ENCODE data around the gene PODXL.
A peak's percentile ranks its signal among the peaks of the same experiment; 100 is the strongest.

PODXL gene

DNA sequence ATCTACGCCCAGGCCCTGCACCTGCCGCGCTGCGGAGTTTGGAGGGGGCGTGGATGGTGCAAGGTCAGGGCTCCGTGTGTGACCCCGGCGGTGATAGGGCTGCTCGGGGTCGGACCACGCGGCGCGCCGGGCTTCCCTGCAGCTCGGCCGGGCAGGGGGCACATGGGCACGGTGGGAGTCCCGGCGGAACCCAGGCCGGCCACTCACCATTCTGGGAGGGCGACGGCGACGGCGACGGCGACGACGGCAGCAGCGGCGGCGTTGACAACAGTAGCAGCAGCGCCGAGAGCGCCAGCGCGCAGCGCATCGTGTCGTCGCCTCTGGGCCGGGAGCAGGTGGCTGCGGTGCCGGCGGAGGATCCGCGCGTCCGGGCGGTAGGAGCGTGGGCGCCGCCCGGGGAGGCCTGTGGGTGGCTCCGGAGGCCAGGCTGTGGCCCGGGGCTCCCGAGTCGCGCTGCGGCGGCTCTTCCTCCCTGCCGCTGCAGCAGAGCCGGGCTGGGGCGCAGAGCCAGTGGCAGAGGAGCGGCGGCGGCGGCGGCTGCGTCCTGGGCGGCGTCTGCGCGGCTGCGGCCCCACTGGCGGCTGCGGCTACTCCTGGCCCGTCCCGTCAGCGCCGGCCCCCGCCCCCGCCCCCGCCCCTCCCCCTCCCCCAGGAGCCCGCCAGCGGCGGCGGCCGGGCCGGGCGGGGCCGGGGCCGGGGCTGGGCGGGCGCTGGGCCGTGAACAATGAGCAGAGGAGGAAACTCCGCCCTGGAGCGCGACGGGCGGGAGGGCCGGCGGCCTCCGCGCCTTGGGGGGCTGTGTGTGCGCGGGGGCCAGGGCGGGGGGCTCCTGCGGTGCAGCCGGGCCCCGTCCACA is at the start of gene PODXL:
Gene PODXL, minus strand, starts transcription at position 576 of the 856 bp plus-strand sequence. Its CDS starts 269 bp downstream, at position 307.
- peak; percentile 74 for DNase-seq

- DNase-seq: no peak
These were observed 49.0 kb upstream of the PODXL start for GRCh38 chr7:131605280-131605878.

DNA sequence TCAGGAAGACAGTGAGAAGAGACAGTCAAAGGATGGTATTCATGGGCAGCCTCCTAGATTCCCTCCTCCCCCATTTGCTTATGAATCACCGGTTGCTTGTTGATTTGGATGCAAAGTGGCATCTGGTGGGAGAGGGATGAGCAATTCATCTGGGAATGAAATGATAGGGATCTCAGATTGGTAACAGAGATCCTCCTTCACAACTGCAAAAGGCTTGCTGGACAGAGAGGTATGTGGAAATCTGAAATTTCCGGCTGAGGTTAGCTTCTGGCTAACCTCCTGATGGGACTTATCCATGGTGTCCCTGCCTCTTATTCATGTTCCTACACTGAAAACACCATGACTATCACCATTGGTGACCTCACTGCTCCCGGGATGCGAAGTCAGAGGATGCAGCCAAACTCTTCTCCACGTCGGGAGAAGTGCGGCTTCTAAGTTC is 48.4 kb upstream of the PODXL start:
- no peak for DNase-seq

DNA sequence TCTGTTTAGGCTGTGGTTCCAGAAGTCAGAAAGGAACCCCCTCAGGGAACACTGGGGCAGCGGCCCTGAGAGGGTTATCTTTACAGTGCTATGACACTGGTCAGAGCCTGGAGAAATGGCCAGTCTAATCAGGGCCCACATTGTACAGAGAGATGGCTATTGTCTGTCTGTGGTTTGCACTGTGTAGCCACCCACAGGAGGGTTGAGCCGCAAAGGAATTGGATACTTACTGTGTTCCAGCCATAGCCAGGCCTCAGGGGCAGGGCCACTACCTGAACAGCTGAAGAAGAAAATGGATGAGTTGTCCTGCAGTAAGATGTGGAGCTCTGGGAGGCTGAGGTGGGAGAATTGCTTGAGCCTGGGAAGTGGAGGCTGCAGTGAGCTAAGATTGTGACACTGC is 47.5 kb upstream of the PODXL start:
- DNase-seq: no peak

DNA sequence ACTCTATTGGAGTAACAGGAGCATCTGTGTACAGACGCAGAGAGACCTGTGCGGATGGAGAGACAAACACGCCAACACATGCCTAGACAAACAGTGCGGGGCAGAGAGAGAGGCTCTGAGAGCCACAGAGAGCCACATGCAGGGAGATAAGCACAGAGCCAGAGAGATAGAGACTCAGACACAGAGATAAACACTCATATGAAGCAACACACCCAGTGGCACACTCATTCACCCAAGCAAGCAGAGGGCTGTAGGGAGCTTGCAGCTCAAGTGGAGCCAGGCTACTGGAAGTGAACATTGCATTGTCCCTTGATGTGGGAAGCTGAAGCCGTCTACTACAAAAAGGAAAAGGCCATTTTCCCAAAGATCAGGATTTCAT is 46.6 kb upstream of the PODXL start:
- DNase-seq: no peak

DNA sequence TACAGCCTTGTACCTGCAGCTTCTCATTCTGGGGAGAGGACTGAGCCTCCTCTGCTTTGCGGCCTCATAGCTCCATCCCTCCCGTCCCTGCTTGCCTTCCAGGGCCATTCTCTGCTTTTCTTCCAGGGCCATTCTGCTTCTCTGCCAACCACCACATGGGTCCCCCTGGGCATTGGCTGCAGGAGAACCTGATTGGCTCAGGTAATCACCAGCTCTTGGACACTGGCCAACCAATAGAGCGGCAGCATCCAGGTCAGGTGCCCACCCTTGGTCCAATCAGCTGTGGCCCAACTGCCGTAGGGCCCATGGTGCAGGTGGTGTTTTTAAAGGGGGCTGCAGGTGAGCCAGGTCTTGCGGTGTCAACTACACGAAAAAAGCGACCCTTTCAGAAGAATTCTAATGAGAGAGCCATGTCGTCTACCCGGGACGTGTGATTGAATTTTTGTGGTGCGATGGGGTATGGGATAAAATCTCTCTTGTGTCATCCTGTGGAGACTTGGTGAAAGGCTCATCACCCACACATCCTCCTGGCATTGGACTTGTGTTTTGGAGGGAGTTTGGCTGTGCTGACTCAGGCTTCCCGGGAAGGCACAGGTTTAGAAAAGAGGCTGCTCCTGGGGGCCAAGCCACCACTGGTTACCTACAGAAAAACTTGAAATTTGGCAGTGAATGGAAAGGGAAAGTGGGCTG is 46.0 kb upstream of the PODXL start:
- DNase-seq: no peak

GRCh38 chr7:131600085-131600881 is 43.9 kb upstream of the PODXL start:
- no peak for DNase-seq

DNA sequence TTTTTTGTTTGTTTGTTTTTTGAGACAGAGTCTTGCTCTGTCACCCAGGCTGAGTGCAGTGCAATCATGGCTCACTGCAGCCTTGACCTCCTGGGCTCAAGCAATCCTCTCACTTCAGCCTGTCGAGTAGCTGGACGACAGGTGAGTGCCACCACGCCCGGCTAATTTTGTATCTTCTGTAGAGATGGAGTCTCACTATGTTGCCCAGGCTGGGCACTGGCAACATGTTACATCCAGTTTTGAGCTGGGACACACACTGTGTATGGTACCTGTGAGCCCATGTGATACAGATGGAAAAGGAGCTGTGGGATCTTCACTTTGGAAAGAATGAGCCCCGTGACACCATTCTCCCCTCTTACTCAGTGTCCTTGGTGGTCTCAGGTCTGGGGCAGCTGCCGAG is 40.4 kb upstream of the PODXL start:
- DNase-seq: no peak

GRCh38 chr7:131595699-131596098 is 39.3 kb upstream of the PODXL start:
- DNase-seq: no peak

DNA sequence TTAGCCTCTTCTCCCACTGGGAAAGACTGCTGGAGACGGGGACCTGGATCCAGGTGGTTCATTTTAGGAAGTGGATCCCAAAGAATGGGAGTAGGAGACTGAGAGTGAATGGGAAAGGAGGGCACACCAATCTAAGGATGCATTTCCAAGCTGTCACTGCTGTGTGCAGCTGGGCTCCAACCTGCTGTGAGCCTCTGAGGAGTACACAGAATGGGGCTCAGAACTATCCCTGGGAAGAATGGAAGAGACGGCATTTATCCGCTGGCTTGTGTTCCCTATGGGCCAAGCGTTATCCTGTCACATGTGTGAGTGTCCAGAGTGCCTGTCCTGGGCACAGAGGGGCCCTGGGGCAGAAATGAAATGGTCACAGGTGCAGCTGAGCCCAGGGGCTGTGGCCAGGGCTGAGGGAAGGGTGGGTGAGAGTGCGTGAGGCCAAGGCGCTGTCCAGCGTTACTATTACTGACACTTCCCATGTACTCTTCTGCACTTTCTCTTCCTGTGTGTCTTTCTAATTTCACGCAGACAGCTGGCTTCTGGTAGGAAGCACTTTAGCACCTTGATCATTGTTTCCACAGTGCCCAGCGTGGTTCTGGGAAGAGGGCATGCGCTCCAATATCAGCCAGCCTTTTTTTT is 35.4 kb upstream of the PODXL start:
- DNase-seq: no peak

DNA sequence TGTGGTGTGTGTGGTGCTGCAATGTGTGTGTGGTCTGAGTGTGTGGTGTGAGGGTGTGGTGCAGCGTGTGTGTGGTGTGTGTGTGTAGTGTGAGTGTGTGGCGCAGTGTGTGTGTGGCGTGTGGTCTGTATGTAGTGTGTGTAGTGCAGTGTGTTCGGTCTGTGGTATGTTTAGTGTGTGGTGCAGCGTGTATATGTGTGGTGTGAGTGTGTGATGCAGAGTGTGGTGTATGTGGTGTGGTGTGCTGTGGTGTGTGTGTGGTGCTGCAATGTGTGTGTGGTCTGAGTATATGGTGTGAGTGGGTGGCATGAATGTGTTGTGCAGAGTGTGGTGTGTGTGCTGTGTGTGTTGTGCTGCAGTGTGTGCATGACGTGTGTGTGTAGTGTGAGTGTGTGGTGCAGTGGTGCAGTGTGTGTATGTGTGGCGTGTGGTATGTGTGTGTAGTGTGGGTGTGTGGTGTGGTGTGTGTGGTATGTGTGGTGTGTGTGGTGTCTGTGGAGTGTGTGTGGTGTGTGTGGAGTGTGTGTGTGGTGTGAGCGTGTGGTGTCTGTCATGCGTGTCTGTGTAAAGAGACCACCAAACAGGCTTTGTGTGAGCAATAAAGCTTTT is 31.0 kb upstream of the PODXL start:
- DNase-seq: no peak

DNA sequence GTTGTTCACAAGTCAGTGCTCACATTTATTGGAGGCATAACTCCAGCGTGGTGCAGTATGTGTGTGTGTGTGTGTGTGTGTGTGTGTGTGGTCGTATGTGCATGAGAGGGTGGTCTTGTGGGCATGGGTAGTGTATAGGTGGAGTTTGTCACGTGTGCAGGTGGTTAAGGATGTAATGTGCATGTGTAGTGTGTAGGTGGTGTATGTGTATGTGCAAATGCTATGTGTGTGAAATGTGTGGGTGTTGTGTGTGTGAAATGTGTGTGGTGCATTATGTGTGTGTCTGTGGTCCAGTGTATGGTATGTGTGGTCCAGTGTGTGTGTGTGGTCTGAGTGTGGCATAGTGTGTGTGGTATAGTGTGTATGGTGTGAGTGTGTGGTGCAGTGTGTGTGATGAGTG is 30.3 kb upstream of the PODXL start:
- no peak for DNase-seq

DNA sequence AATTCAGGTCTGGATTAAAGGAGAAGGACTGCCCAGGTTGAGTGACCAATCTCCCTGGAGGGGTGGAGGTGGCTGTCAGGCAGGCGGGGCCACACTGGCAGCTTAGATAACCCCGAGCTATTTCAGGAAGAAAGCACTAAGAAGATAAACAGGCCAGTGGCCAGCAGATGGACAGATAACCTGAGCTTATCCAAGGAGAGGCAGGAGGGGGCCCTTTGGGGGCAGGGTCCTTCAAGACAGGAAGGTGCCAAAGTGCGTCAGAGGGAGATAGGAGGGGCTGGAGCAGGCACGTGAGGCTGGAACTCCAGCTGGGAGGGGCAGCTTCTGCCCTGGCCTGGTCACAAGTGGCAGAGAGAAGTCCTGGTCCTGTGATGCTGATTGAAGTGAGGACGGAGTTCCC is 29.8 kb upstream of the PODXL start:
- no peak for DNase-seq

DNA sequence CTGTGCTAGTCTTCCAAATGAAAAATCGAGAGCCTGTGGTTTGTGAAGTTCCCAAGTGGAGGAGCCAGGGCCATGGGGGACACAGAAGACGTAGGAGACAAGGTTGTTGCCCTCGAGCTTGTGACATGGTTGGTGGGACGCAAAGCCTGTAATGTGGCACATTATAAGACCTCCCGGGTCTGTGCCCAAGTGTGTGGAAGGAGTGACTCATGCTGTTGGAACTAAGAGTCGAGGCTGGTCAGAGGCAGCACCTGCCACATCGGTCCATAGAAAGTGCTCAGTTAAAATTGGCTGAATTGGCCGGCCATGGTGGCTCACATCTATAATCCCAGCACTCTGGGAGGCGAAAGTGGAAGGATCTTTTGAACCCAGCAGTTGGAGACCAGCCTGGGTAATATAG is 27.0 kb upstream of the PODXL start:
- no peak for DNase-seq

DNA sequence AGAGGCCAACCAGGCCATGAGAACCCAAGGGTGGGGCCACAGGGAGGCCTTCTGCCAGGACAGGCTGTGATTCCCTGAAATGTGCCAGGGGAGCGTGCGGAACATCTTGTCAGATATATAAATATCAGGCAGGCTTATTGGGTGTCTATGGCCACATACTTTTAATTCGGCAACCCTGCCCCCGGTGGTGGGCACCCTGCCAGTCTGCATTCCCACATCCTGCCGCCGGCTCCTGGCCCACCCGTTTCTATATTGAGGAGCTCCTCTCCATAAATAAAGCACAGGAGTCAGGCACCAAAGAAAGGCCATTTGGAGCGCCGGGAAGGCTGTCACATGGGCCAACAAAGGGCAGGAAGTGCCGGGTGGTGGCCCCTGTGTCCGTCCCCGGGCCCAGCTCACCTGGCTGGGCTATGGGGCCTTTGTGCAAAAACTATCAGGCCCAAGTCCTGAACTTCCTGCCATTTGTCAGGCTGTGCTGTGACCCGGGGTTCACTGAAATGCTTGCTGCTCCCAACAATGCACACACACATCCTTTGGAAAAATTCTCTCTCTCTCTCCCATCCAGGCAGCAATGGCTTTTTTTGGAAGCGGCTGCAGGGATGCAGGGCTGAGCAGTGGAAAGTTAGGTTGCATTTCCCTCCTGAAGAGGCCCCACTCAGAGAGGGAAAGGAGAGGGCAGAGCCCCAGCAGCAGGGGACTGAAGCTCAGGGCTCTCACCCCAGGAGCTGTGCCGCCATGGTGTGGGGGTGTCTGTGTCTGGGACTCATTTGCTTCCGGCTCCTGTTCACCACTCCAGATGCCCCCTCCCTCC is 25.0 kb upstream of the PODXL start:
- DNase-seq: no peak

DNA sequence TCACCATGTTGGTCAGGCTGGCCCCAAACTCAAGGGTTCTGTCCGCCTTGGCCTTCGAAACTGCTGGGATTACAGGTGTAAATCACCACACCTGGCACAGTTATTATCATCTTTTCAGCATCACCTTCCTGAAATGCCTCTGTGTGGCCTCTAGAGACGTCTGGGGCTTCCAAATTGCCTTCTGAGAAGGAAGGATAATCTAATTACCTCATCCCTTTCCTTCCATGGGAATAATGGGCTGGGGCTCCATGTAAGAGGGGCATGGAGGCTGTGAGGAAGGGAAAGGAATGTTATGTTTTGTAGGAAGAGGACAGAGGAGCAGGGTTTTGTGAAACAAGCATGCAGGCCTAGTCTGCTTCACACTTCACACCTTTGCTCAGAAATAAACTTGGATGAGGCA is 22.2 kb upstream of the PODXL start:
- no peak for DNase-seq

- DNase-seq: no peak
These were observed 18.3 kb upstream of the PODXL start for GRCh38 chr7:131574741-131575140.

- no peak for DNase-seq
These were observed 14.0 kb upstream of the PODXL start for GRCh38 chr7:131570401-131570800.

DNA sequence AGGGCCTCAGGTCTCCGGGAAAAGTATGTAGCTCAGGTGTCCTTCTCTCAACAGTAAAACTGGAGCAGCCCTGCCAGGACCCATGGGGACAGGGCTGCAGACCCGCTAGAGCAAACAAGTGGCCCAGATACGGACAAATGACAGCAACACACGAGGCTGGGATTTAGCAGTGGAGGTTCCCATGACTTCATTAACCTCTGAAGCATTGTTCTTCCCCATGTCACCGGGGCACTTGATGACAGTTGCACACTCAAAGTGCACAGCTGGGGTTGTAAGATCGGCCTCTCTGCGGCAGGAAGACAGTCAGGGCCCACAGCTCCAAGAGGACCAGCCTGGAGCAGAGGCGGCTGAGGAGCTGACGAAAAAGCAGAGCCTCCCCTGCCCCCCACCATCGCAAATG is 12.5 kb upstream of the PODXL start:
- no peak for DNase-seq

DNA sequence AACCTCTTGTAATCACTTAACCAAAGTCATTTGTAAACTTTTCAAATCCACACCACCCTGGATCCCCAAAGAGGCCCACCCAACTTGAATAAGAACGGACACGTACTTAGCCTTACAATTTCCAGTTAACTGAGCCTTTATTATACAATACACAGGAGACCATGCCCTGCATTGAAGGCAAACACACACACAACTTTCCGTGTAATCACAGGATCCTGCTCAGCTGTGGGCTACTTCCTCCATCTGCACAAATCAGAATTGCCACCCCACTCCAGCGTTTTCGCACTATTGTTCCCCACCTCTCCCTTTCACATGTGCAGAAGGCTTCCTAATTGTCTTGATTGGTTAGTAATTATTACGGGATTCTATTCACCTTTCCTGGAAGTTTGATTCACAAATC is 12.1 kb upstream of the PODXL start:
- DNase-seq: no peak

- no peak for DNase-seq
These were observed 8.2 kb upstream of the PODXL start for GRCh38 chr7:131564640-131565039.
